ENCODE data around the gene CAMK2D.

GRCh38 chr4:113613503-113613902, 148.0 kb downstream of the CAMK2D start:
- TF ChIP-seq CREB5 (CRISPR knock-in tag; IDR thresholded peaks at IDR 0.05; ENCODE audit: low read depth) (no peak), TSHZ2 (CRISPR knock-in tag; IDR thresholded peaks at IDR 0.05) (no peak)
